Measurements from ENCODE around the gene ANKRD31. TPM values are rescaled to one million over a fixed set of nuclear protein-coding genes. Genes with fewer than 3 reads are reported as not detected.
"Not testable (repeated sequence)": the region's sequence is repeated elsewhere in the genome, so short reads cannot be mapped to it uniquely, and the experiment has no call there.

Gene ANKRD31
- total RNA-seq, 1 donor from 2014 or later: 0.05 TPM

DNA sequence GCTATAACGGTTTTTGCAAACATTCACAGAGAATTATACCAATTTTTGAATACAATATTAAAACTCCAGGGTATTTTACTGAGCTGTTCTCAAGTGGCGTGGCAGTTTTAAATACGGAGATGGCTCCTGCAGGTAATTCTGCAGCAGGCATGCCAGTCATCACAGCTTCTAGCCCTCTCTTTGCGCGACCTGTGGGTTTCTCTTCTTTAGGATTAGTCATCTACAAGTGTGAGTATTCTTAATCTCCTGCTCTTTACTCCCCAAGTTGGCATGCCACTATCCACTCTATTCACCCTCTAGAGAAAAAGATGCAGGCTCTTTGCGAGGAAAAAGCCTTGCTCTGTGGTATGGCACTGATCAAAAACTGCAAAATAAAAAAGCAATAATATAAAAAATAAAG is 43.9 kb downstream of the ANKRD31 start:
- Mint-ChIP-seq H3K27me3 (ENCODE audit: unreplicated experiment) (no peaks in the 10 kb centered on the region), H3K4me3 (ENCODE audit: unreplicated experiment) (no peak overlapping the region), H3K4me1 (ENCODE audit: unreplicated experiment) (no peaks in the 10 kb centered on the region), H3K27ac (ENCODE audit: unreplicated experiment) (no peak overlapping the region), H3K36me3 (ENCODE audit: low read depth, unreplicated experiment) (no peaks in the 10 kb centered on the region), H3K9me3 (ENCODE audit: unreplicated experiment) (no peaks in the 10 kb centered on the region)
- TF ChIP-seq, protein P1, sequence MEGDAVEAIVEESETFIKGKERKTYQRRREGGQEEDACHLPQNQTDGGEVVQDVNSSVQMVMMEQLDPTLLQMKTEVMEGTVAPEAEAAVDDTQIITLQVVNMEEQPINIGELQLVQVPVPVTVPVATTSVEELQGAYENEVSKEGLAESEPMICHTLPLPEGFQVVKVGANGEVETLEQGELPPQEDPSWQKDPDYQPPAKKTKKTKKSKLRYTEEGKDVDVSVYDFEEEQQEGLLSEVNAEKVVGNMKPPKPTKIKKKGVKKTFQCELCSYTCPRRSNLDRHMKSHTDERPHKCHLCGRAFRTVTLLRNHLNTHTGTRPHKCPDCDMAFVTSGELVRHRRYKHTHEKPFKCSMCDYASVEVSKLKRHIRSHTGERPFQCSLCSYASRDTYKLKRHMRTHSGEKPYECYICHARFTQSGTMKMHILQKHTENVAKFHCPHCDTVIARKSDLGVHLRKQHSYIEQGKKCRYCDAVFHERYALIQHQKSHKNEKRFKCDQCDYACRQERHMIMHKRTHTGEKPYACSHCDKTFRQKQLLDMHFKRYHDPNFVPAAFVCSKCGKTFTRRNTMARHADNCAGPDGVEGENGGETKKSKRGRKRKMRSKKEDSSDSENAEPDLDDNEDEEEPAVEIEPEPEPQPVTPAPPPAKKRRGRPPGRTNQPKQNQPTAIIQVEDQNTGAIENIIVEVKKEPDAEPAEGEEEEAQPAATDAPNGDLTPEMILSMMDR (IDR thresholded peaks at IDR 0.05; ENCODE audit: unreplicated experiment): no peak
- no peak for DNase-seq (ENCODE audit: low spot score)

DNA sequence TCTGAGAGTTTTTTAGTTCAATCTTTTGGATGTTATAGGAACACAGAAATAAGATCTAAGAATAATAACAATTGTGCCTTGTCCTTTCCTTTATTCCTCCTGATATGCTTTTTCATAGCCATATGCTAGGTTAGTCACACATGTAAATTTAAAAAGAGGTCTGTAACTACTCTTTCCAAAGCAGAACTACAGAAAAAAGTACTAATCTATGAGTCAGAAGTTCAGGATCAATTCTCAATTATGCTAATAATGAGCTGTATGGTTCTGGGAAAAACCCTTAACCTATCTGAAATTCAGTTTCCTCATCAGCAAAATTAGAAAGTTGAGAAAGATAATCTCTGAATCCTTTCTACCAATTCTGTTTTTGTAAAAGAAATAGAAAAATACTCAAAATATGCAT is 44.4 kb downstream of the ANKRD31 start:
- Mint-ChIP-seq H3K27ac (ENCODE audit: unreplicated experiment) (no peak overlapping the region), H3K27me3 (ENCODE audit: unreplicated experiment) (no peaks in the 10 kb centered on the region), H3K4me1 (ENCODE audit: unreplicated experiment) (no peaks in the 10 kb centered on the region), H3K9me3 (ENCODE audit: unreplicated experiment) (no peaks in the 10 kb centered on the region), H3K36me3 (ENCODE audit: low read depth, unreplicated experiment) (no peaks in the 10 kb centered on the region), H3K4me3 (ENCODE audit: unreplicated experiment) (no peak overlapping the region)
- DNase-seq (ENCODE audit: low spot score): no peak
- TF ChIP-seq, protein P1 (IDR thresholded peaks at IDR 0.05; ENCODE audit: unreplicated experiment): no peak

DNA sequence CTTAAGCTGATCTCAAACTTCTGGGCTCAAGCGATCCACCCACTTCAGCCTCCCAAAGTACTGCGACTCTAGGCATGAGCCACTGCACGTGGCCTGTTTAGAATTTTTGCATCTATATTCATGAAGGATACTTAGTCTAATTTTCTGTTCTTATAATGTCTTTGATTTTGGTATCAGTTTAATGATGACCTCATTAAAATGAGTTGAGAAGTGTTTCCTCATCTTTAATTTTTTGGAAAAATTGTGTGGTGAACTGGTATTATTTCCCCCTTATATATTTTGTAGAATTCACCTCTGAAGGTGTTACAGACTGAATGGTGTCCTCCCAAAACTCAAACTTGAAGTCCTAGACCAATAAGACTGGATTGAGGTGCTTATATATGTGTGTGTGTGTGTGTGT is 46.5 kb downstream of the ANKRD31 start:
- DNase-seq (ENCODE audit: low spot score): no peak
- TF ChIP-seq, protein P1 (IDR thresholded peaks at IDR 0.05; ENCODE audit: unreplicated experiment): no peak
- H3K27me3 Mint-ChIP-seq (ENCODE audit: unreplicated experiment): peaks cover 2% of the 10 kb centered on the region
- H3K9me3 Mint-ChIP-seq (ENCODE audit: unreplicated experiment): no peaks in the 10 kb centered on the region
- H3K27ac Mint-ChIP-seq (ENCODE audit: unreplicated experiment): no peak overlapping the region
- no peaks in the 10 kb centered on the region for H3K36me3 Mint-ChIP-seq (ENCODE audit: low read depth, unreplicated experiment)
- H3K4me1 Mint-ChIP-seq (ENCODE audit: unreplicated experiment): no peaks in the 10 kb centered on the region
- H3K4me3 Mint-ChIP-seq (ENCODE audit: unreplicated experiment): no peak overlapping the region

DNA sequence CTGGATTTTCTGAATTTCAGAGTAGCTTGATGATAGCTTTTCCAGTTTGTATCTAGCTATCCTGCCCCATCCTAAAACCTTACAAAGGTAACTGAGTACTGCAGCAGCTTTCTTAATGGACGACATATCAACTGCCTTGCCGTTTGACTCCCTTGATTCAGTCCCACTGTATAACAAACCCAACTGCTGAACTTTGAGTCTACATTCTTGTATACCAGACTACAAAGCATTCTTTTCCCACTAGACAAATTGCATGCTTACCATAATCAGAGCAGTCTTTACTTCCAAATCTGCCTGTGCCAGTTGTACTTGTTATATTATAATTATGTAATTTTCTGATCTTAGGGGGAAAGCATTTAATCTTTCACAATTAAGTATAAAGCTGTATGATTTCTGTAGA is 47.3 kb downstream of the ANKRD31 start:
- no peak overlapping the region for H3K4me3 Mint-ChIP-seq (ENCODE audit: unreplicated experiment)
- no peaks in the 10 kb centered on the region for H3K36me3 Mint-ChIP-seq (ENCODE audit: low read depth, unreplicated experiment)
- TF ChIP-seq, protein P1 (IDR thresholded peaks at IDR 0.05; ENCODE audit: unreplicated experiment): no peak
- DNase-seq (ENCODE audit: low spot score): no peak
- H3K9me3 Mint-ChIP-seq (ENCODE audit: unreplicated experiment): no peaks in the 10 kb centered on the region
- H3K4me1 Mint-ChIP-seq (ENCODE audit: unreplicated experiment): no peaks in the 10 kb centered on the region
- no peak overlapping the region for H3K27ac Mint-ChIP-seq (ENCODE audit: unreplicated experiment)
- H3K27me3 Mint-ChIP-seq (ENCODE audit: unreplicated experiment): peaks cover 2% of the 10 kb centered on the region

DNA sequence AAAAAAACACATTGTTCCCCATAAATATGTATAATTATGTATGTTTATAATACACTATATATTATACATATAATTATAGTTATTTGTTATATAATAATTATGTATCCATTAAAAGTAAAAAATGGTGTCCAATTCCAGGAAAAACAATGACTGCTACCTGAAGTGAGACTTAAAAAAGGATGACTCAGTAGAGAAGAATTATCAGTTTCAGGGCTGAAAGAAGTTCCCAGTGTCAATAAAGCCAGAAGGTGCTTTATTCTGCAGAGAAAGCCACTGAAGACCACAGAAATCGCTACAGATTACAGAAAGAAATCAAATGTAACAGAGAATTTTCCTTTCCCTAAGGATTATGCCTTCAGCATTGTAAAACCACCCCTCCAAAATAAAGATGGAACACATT is 50.9 kb downstream of the ANKRD31 start:
- Mint-ChIP-seq H3K36me3 (ENCODE audit: low read depth, unreplicated experiment) (no peaks in the 10 kb centered on the region), H3K9me3 (ENCODE audit: unreplicated experiment) (no peaks in the 10 kb centered on the region), H3K4me1 (ENCODE audit: unreplicated experiment) (no peaks in the 10 kb centered on the region), H3K4me3 (ENCODE audit: unreplicated experiment) (no peak overlapping the region), H3K27me3 (ENCODE audit: unreplicated experiment) (peaks cover 5% of the 10 kb centered on the region), H3K27ac (ENCODE audit: unreplicated experiment) (no peak overlapping the region)
- TF ChIP-seq, protein P1 (IDR thresholded peaks at IDR 0.05; ENCODE audit: unreplicated experiment): no peak
- DNase-seq (ENCODE audit: low spot score): no peak

DNA sequence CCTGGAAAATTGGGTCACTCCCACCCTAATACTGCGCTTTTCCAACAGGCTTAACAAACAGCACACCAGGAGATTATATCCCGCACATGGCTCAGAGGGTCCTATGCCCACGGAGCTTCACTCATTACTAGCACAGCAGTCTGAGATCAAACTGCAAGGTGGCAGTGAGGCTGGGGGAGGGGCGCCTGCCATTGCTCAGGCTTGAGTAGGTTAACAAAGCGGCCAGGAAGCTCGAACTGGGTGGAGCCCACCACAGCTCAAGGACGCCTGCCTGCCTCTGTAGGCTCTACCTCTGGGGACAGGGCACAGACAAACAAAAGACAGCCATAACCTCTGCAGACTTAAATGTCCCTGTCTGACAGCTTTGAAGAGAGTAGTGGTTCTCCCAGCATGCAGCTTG is 60.7 kb downstream of the ANKRD31 start:
- not testable (repeated sequence) for H3K4me1 Mint-ChIP-seq (ENCODE audit: unreplicated experiment); H3K27me3 Mint-ChIP-seq (ENCODE audit: unreplicated experiment); H3K9me3 Mint-ChIP-seq (ENCODE audit: unreplicated experiment); H3K27ac Mint-ChIP-seq (ENCODE audit: unreplicated experiment); H3K4me3 Mint-ChIP-seq (ENCODE audit: unreplicated experiment); DNase-seq (ENCODE audit: low spot score); H3K36me3 Mint-ChIP-seq (ENCODE audit: low read depth, unreplicated experiment)

DNA sequence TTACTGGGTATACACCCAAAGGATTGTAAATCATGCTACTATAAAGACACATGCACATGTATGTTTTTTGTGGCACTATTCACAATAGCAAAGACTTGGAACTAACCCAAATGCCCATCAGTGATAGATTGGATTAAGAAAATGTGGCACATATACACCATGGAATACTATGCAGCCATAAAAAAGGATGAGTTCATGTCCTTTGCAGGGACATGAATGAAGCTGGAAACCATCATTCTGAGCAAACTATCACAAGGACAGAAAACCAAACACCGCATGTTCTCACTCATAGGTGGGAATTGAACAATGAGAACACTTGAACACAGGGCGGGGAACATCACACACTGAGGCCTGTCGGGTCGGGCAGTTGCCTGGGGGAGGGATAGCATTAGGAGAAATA is 61.8 kb downstream of the ANKRD31 start:
- not testable (repeated sequence) for H3K27ac Mint-ChIP-seq (ENCODE audit: unreplicated experiment); H3K4me1 Mint-ChIP-seq (ENCODE audit: unreplicated experiment); H3K27me3 Mint-ChIP-seq (ENCODE audit: unreplicated experiment)

More for the DNA sequence above, 61.8 kb downstream of the ANKRD31 start:
- not testable (repeated sequence) for H3K9me3 Mint-ChIP-seq (ENCODE audit: unreplicated experiment); H3K4me3 Mint-ChIP-seq (ENCODE audit: unreplicated experiment); H3K36me3 Mint-ChIP-seq (ENCODE audit: low read depth, unreplicated experiment); DNase-seq (ENCODE audit: low spot score)

Measured in endothelial cell (in vitro differentiated cells).